Fibroblast of skin of left quadriceps (primary cell): ENCODE data around the gene PPARD.
"Not testable (repeated sequence)": the region's sequence is repeated elsewhere in the genome, so short reads cannot be mapped to it uniquely, and the experiment has no call there.

Source experiments
- DNase-seq, 2 experiments: peaks; one replicate each; pipeline ENCODE4 v3.0.0-alpha.2; 2013; ENCODE audit warnings: low read depth in 2 of 2

Gene PPARD

GRCh38 chr6:35342258-35343091 is at the start of gene PPARD:
Gene PPARD (plus strand): TSS chr6:35342558. CDS start chr6:35411088, 68,530 bp downstream.
- peak; percentile 89 to 90 for DNase-seq

- no peak for DNase-seq
Observed at GRCh38 chr6:35293681-35294080, 48.7 kb upstream of the PPARD start.

- no peak for DNase-seq
Observed at GRCh38 chr6:35294308-35294945, 47.9 kb upstream of the PPARD start.

- DNase-seq: no peak
Observed at GRCh38 chr6:35295036-35295435, 47.3 kb upstream of the PPARD start.

GRCh38 chr6:35295521-35296315 is 46.6 kb upstream of the PPARD start:
- DNase-seq: no peak

GRCh38 chr6:35296931-35297600 is 45.3 kb upstream of the PPARD start:
- no peak for DNase-seq

- DNase-seq: peak; percentile 59 to 67
Observed at GRCh38 chr6:35297601-35298481, 44.5 kb upstream of the PPARD start, which contains the start of gene DEF6. Gene DEF6 (plus strand): TSS chr6:35297818. CDS start chr6:35297857, 39 bp downstream.

GRCh38 chr6:35298625-35299140 is 43.7 kb upstream of the PPARD start:
- DNase-seq: no peak

- no peak for DNase-seq
Observed at GRCh38 chr6:35299674-35300073, 42.7 kb upstream of the PPARD start.

- no peak for DNase-seq
Observed at GRCh38 chr6:35300848-35301247, 41.5 kb upstream of the PPARD start.

GRCh38 chr6:35302604-35303241 is 39.6 kb upstream of the PPARD start:
- DNase-seq: no peak

GRCh38 chr6:35304299-35304698 is 38.1 kb upstream of the PPARD start:
- no peak for DNase-seq

GRCh38 chr6:35305117-35305516 is 37.2 kb upstream of the PPARD start:
- no peak for DNase-seq

GRCh38 chr6:35307138-35307537 is 35.2 kb upstream of the PPARD start:
- DNase-seq: not testable (repeated sequence)

GRCh38 chr6:35308543-35308942 is 33.8 kb upstream of the PPARD start:
- DNase-seq: not testable (repeated sequence)

- no peak for DNase-seq
Observed at GRCh38 chr6:35309611-35310264, 32.6 kb upstream of the PPARD start.

- DNase-seq: no peak
Observed at GRCh38 chr6:35310265-35310831, 32.0 kb upstream of the PPARD start.

- DNase-seq: no peak
Observed at GRCh38 chr6:35311390-35312075, 30.8 kb upstream of the PPARD start.
